ENCODE measurements around the gene SLIT3.

Gene SLIT3

DNA sequence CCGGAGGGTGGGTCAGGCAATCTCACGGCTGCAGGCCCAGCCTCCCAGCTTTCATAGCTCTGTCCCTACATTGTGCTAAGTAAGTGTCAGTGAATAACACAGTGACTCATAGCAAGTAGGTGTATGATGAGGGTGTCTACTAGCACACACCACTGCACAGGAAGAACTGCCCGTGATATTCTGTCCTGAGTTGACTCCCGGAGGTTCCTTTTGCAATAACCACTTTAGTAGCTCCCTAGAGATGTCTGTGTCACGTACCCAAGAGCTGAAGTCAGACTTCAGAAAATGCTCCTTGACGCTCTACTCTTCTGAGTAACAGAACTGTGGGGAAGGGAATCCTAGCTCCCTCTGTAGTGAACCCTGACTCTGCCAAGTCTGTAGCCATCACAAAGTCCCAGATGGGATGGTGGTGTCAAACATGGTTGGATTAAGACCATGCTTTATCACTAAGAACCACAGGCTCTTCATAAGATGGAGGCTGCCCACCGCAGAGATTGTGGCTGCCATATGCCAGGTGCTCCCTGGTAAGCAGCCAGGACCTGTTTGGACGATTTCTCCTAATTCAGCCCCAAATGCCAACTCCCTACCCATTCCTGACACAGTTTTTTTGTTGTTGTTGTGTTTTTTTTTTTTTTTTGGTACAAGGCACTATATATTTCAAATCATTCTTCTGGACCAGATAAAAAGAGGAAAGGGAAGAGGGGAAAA, 369.1 kb downstream of the SLIT3 start:
- TF ChIP-seq, protein P1, sequence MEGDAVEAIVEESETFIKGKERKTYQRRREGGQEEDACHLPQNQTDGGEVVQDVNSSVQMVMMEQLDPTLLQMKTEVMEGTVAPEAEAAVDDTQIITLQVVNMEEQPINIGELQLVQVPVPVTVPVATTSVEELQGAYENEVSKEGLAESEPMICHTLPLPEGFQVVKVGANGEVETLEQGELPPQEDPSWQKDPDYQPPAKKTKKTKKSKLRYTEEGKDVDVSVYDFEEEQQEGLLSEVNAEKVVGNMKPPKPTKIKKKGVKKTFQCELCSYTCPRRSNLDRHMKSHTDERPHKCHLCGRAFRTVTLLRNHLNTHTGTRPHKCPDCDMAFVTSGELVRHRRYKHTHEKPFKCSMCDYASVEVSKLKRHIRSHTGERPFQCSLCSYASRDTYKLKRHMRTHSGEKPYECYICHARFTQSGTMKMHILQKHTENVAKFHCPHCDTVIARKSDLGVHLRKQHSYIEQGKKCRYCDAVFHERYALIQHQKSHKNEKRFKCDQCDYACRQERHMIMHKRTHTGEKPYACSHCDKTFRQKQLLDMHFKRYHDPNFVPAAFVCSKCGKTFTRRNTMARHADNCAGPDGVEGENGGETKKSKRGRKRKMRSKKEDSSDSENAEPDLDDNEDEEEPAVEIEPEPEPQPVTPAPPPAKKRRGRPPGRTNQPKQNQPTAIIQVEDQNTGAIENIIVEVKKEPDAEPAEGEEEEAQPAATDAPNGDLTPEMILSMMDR (conservative IDR thresholded peaks at IDR 0.05) = no peak
- no peak overlapping the region for H3K27ac ChIP-seq

DNA sequence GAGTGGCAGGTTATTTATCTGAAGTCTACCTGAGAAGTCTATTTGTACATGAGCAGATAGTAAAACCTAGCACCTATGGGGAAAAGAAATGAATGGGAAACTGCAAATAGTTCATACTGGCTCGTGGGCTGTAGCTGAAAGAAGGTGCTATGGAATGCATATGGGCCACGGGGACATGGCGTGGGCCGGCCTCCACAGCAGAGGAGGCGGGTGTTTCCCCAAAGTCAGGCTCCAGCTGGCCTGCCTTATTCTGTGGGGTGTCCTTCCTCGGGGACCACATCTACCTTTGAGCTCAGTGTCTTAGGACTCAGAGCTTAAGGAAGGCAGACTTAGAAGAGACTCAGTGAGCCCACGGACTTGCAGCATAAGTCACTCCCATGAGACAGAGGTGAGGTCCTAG, 371.3 kb downstream of the SLIT3 start:
- H3K27ac ChIP-seq = no peak overlapping the region
- TF ChIP-seq, protein P1 (conservative IDR thresholded peaks at IDR 0.05) = no peak

DNA sequence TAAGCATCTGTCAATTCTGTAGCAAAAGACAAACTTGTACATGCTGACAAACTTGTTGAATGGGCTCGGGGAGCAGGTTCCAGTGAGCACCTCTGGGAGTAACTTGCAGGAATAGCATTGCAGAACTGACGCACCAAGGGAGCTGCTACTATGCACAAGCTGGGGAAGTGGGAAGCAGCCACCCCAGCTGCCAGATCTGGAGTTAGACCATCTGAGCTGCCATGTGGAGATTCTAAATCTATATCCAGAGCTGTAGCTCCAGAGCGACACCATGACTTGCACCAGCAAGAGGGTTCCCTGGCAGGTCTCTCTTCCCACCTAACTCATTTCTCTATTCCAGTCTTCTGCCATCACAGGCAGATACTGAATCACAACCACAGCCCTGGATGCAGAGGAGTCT, 375.8 kb downstream of the SLIT3 start:
- H3K27ac ChIP-seq = no peak overlapping the region
- TF ChIP-seq, protein P1 (conservative IDR thresholded peaks at IDR 0.05) = no peak

DNA sequence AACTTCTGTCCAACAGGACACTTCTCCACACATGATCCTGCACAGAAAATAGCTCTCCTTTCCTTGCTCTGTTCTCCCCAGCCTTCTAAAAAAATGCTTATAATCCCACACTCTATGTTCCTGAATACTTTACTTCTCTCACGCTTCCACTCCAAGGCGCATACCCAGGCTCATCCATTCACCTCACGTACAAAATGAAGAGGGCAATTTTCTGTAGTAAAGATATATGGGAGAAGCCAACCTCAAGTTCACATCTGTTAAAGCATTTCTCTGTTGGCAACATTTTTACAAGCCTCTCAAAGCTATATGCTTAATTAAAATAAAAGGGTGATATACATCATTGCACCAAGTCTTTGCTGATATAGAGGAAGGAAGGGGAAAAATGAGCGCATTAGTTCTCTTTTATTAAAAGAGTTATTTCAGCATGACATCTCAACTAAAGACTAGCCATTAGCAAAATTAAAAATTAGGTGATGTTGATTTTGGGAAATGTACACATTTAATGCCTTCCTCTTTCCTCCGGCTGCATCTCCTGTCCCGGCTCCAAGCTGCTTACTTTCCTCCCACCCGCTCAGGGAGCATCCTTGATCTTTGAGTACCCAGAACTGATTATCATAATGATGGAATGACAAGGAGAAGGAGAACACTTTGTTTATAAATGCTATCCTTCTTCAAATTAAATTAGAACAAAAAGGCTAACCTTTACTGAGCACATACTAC, 379.6 kb downstream of the SLIT3 start:
- TF ChIP-seq, protein P1 (conservative IDR thresholded peaks at IDR 0.05) = no peak
- H3K27ac ChIP-seq = no peak overlapping the region

DNA sequence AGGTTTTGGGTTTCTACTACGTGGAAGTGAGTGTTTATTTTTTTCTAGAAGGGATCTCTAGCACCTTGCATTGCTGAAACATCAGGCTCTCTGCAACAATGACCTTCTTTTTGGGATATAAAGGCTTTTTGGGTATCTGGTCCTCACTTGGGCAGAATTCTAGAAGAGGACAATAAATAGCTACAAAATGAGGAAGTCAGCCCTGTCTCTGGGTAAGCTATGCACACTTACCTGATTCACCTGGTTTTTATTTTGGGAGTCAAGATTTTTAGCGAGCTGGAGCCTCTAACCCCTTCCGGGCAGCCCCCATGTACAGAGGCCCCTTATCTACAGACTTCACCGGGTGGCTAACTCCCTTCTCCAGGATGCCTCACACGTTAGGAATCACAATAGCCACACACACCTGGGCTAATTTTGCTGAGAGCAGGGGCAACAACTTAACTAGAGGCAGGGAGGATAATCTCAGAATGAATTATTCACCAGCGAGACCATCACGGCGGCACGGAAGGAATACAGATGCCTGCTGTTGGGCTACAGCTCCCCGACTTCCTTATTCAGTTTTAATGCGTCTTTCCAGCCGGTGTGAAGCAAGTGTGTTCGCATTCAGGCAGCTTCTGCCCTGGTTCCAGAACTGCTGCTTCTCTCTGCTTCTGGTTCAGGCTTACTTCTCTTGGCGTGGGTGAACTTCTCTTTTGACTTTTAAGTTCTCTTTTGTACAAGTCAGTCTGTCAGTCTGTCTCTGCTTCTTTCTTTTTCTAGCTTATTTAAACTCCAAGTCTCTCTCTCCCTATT, 380.7 kb downstream of the SLIT3 start:
- H3K27ac ChIP-seq = no peak overlapping the region
- TF ChIP-seq, protein P1 (conservative IDR thresholded peaks at IDR 0.05) = no peak

DNA sequence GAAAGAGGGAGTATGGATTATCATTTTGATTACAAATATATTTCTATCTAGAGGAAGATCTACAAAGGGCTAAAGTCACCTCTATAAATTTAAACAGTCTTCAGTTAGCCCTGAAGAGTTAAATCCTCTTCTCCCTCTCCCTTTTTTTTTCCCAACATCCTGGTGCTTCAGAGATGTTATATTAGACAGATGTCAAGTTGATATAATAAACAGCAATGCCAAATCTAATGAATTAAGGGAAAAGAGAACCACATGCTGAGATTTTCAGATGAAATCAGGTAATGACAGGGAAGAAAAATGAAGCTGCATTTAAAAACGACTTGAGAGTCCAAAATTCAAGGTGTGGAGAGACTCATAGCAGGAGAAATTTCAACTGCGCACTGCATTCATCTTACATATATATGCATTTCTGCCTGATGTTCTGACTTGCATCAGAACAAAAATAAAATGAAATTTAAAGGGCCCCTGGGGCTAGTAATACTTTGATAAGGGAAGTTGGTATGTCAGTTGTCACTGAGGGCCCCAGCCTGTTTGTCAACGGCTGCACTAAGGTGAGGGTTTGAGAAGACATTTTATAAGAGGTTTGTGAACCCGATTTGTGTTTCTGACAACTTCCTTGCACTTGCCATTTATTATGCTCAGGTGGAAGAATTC, 382.9 kb downstream of the SLIT3 start:
- H3K27ac ChIP-seq = no peak overlapping the region
- TF ChIP-seq, protein P1 (conservative IDR thresholded peaks at IDR 0.05) = no peak

DNA sequence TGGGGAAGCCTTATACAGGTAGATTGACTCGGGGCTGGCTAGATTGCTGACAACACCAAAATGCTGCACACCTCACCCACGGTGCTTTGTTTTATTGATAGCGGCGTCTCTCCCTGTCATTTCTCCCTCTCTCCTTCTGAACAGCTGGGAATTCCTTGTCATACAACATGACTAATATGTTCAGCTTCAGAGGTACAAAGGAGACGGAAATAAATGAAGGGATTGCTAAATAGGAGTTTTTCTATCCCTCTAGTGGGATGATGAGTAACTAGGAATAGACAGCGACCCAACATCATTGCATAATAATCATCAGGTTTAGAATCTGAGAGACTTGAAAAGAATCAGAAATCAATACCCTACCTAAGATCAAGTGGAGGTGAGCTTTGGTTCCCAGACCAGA, 384.1 kb downstream of the SLIT3 start:
- no peak overlapping the region for H3K27ac ChIP-seq
- TF ChIP-seq, protein P1 (conservative IDR thresholded peaks at IDR 0.05) = no peak

All from VCaP (cell line).